ENCODE results near the gene FNDC3B. TPM values are rescaled to one million over a fixed set of nuclear protein-coding genes. Genes with fewer than 3 reads are reported as not detected.

FNDC3B gene
- total and polyA plus RNA-seq, 2 of the 8 experiments (the other 6 are each of a cell fraction or from before 2014, with no cell fraction given) = 14.1 to 44.4 TPM

DNA sequence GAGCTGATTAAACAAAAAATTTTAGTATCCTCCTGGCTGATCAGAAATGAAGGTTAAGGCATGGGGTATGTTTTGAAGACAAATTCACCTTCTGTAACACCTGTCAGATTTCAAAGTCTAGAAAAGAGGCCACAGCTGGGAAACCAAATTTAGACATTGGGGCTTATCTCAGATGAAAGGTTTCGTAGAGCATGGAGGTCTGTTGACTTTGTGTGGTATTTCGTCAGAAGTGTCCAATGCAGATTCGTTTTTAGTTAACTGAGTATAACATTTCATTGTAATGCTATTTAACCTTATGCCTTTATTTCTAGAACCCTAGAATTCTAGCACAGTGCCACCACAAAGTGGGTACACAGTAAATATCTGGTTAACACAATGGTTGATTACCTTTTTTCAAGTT, 61.7 kb downstream of the FNDC3B start:
- no peak overlapping the region for H3K9ac ChIP-seq (replicated peaks in 1 of 4; ENCODE audit: extremely low read depth in 1 of 4, low read depth in 3 of 4, low read length in 3 of 4)
- H2BK120ac ChIP-seq (replicated peaks; ENCODE audit: low read depth, low read length) = no peak overlapping the region
- peaks cover 0 to 99% of the 10 kb centered on the region in 2 experiments; a peak in 3 of 4 replicates for H3K79me2 ChIP-seq (ENCODE audit: control insufficient read depth in 1 of 2, insufficient read depth in 2 of 2, low read length in 2 of 2)
- 74% methylated on average over 3 of the region's 3 CpGs; no CpG with 5 or more reads in 1 of the 2 experiments for WGBS, 2 experiments (ENCODE audit: extremely low coverage in 1 of 2, insufficient coverage in 1 of 2, insufficient read length in 1 of 2, insufficient replicate concordance in 2 of 2, low coverage in 1 of 2, low lambda C conversion rate in 2 of 2, missing lambda C conversion rate in 1 of 2)
- no peak for DNase-seq (ENCODE audit: low read depth in 1 of 2, low spot score in 2 of 2)
- no peak overlapping the region for H2BK12ac ChIP-seq (ENCODE audit: low read depth, low read length)
- no peak overlapping the region for H3K4me2 ChIP-seq (ENCODE audit: insufficient read depth in 1 of 2, low read depth in 2 of 2, low read length in 2 of 2)
- H3K23me2 ChIP-seq (ENCODE audit: low read depth, low read length) = no peaks in the 10 kb centered on the region
- H3K4ac ChIP-seq (replicated peaks; ENCODE audit: insufficient read length, low read depth, low read length) = no peak overlapping the region
- no peak overlapping the region for H2AK5ac ChIP-seq (ENCODE audit: low read depth, low read length)
- CTCF ChIA-PET (ENCODE audit: partially characterized antibody) = interaction anchor here (1.1 kb wide), 2 partner anchors 14 to 37 kb away, joined by 3 to 4 read pairs; no protein-coding TSS in a partner anchor
- no peak overlapping the region for H3K18ac ChIP-seq (ENCODE audit: extremely low read depth, low read length)
- no peak overlapping the region for H3K23ac ChIP-seq (ENCODE audit: insufficient read length)
- peaks cover 5% of the 10 kb centered on the region; the same call in 1 of the 2 replicates for H3K79me1 ChIP-seq (ENCODE audit: low read depth, low read length)
- no peaks in the 10 kb centered on the region for H3K27me3 ChIP-seq (replicated peaks in 1 of 4; ENCODE audit: control insufficient read depth in 3 of 4, extremely low read depth in 1 of 4, insufficient read depth in 3 of 4, low read length in 3 of 4)
- H3K14ac ChIP-seq (ENCODE audit: insufficient read length) = no peak overlapping the region
- no peak overlapping the region for H2BK5ac ChIP-seq (ENCODE audit: low read depth, low read length)
- peaks cover 2 to 15% (median 8%) of the 10 kb centered on the region in 4 experiments; a peak in 5 of 7 replicates for H3K4me1 ChIP-seq (replicated peaks in 1 of 4; ENCODE audit: control insufficient read depth in 3 of 4, insufficient read depth in 4 of 4, low read length in 3 of 4)
- no peak overlapping the region for H4K8ac ChIP-seq (ENCODE audit: extremely low read depth, insufficient read depth, low read length)
- no peak overlapping the region for H3K4me3 ChIP-seq (ENCODE audit: extremely low read depth in 1 of 4, insufficient read depth in 2 of 4, low read depth in 3 of 4, low read length in 4 of 4)
- H4K20me1 ChIP-seq (replicated peaks in 1 of 2; ENCODE audit: control insufficient read depth in 1 of 2, insufficient read depth in 2 of 2, low read length in 2 of 2) = peaks cover 0 to 2% of the 10 kb centered on the region in 2 experiments
- POLR2A ChIA-PET (ENCODE audit: partially characterized antibody) = interaction anchor here (1.2 kb wide), 1 partner anchor 60 kb away, joined by 4 read pairs; no protein-coding TSS in a partner anchor
- no peak for FAIRE-seq
- H4K91ac ChIP-seq (replicated peaks; ENCODE audit: insufficient read length, low read length) = no peak overlapping the region
- no peak overlapping the region for H4K5ac ChIP-seq (ENCODE audit: insufficient read length, low read depth, low read length)
- no peak overlapping the region for H2BK20ac ChIP-seq (ENCODE audit: low read length)
- no peak overlapping the region for H2BK15ac ChIP-seq (ENCODE audit: low read length)
- H2AFZ ChIP-seq (ENCODE audit: low read length) = no peak overlapping the region
- no peaks in the 10 kb centered on the region for H3K9me3 ChIP-seq (ENCODE audit: insufficient read depth in 2 of 2, low read depth in 1 of 2, low read length in 1 of 2)
- no peak overlapping the region for H3K27ac ChIP-seq (ENCODE audit: low read depth, low read length)
- H3K56ac ChIP-seq (replicated peaks; ENCODE audit: insufficient read length, low read depth, low read length) = no peak overlapping the region
- H3K36me3 ChIP-seq (ENCODE audit: control insufficient read depth in 2 of 4, insufficient read depth in 4 of 4, low read length in 3 of 4) = no peaks in the 10 kb centered on the region
- TF ChIP-seq, protein P1, sequence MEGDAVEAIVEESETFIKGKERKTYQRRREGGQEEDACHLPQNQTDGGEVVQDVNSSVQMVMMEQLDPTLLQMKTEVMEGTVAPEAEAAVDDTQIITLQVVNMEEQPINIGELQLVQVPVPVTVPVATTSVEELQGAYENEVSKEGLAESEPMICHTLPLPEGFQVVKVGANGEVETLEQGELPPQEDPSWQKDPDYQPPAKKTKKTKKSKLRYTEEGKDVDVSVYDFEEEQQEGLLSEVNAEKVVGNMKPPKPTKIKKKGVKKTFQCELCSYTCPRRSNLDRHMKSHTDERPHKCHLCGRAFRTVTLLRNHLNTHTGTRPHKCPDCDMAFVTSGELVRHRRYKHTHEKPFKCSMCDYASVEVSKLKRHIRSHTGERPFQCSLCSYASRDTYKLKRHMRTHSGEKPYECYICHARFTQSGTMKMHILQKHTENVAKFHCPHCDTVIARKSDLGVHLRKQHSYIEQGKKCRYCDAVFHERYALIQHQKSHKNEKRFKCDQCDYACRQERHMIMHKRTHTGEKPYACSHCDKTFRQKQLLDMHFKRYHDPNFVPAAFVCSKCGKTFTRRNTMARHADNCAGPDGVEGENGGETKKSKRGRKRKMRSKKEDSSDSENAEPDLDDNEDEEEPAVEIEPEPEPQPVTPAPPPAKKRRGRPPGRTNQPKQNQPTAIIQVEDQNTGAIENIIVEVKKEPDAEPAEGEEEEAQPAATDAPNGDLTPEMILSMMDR (IDR thresholded peaks at IDR 0.05; ENCODE audit: control extremely low read depth in 1 of 3, insufficient read depth in 1 of 3, low read depth in 1 of 3, low read length in 3 of 3) = no peak
- TF ChIP-seq ZNF274 (IDR thresholded peaks at IDR 0.05; ENCODE audit: borderline replicate concordance, extremely low read depth, low read length) = no peak
- TF ChIP-seq PHF8 (conservative IDR thresholded peaks at IDR 0.05; ENCODE audit: low read depth, low read length) = no peak
- TF ChIP-seq BRCA1 (IDR thresholded peaks at IDR 0.05; ENCODE audit: low read depth, low read length) = no peak
- no peak for TF ChIP-seq GTF2F1 (IDR thresholded peaks at IDR 0.05; ENCODE audit: borderline replicate concordance, low read depth, low read length)
- TF ChIP-seq TBP (IDR thresholded peaks at IDR 0.05; ENCODE audit: low read depth, low read length) = no peak
- no peak for TF ChIP-seq SP2 (IDR thresholded peaks at IDR 0.05; ENCODE audit: low read length)
- TF ChIP-seq CEBPB (IDR thresholded peaks at IDR 0.05; ENCODE audit: low read depth, low read length) = no peak
- TF ChIP-seq CTBP2 (IDR thresholded peaks at IDR 0.05; ENCODE audit: borderline replicate concordance, insufficient read depth, insufficient read length, low read length) = no peak
- TF ChIP-seq TCF12 (IDR thresholded peaks at IDR 0.05; ENCODE audit: low read depth, low read length) = no peak
- TF ChIP-seq RXRA (IDR thresholded peaks at IDR 0.05; ENCODE audit: insufficient read depth, low read depth, low read length) = no peak
- no peak for TF ChIP-seq KDM1A (IDR thresholded peaks at IDR 0.05; ENCODE audit: borderline replicate concordance, low read length)
